Pancreas (tissue), 10 donors: ENCODE results near the gene SWAP70. TPM values are rescaled to one million over a fixed set of nuclear protein-coding genes. Genes with fewer than 3 reads are reported as not detected.

Experiments used
- ATAC-seq, 4 donors: fragments of 200-7000 bp; cut with Tn5 transposase; one replicate each; pipeline versions ENCODE4 v1.8.0 to v1.9.1; 2020; ENCODE audit warnings: mild to moderate bottlenecking in 4 of 4, moderate library complexity in 4 of 4
- DNase-seq, 6 donors: peaks; one replicate each; pipeline ENCODE4 v3.0.0-alpha.2; 2020
- FAIRE-seq: peaks from 2 replicates; lab custom pipeline; 2012; peaks lifted over from hg19 to GRCh38; lab: Jason Lieb, UNC
- H3K27ac ChIP-seq, 4 donors: fragments of 200-600 bp; sonication (generic); 1 replicate in 3 of 4; 2 replicates in 1 of 4; pipeline versions ENCODE4 v1.5.0 to v1.8.0; 2020
- H3K27me3 ChIP-seq, 4 donors: fragments of 200-600 bp; one replicate each; pipeline ENCODE4 v1.8.0; 2021
- H3K36me3 ChIP-seq, 3 donors: fragments of 200-600 bp; sonication (generic) in 1 of 3; one replicate each; pipeline versions ENCODE4 v1.5.0 to v1.8.0; 2020 to 2021
- H3K4me1 ChIP-seq, 3 donors: fragments of 200-600 bp; one replicate each; pipeline ENCODE4 v1.8.0; 2021
- H3K4me3 ChIP-seq, 4 donors: fragments of 200-600 bp; sonication (generic) in 2 of 4; one replicate each; pipeline versions ENCODE4 v1.5.0 to v1.8.0; 2020 to 2021
- H3K9me3 ChIP-seq, 4 donors: fragments of 200-600 bp; one replicate each; pipeline ENCODE4 v1.8.0; 2021
- WGBS, 2 donors: extraction: QIAGEN DNeasy Blood & Tissue Kit; methylation state at CpG; one replicate each; pipeline ENCODE4 v1.1.7; 2013; 5-methylcytosine and 5-hydroxymethylcytosine counted together
- intact Hi-C, 3 donors: fragments of 100-400 bp; cut with DNase I; formaldehyde crosslinking; loops; one replicate each; pipeline versions ENCODE4 v1.11.1 to v1.14.2; 2022
- polyA plus RNA-seq, 2 donors: library from polyadenylated mRNA; stranded (reverse); fragments of 200-250 nt; gene quantifications; one replicate each; pipeline ENCODE4 v1.2.3, GENCODE V29; 2013
- total RNA-seq, 6 donors: library from RNA; stranded (reverse); fragmentation: NEBNext Ultra II Directional in 4 of 6; extraction: Animal tissue kit (Norgen Biotek cat#: 25700) in 4 of 6; gene quantifications; one replicate each; pipeline versions ENCODE4 v1.2.1 to v1.2.4, GENCODE V29; 2021 to 2023
- TF ChIP-seq, protein P1 (sequence below), 4 donors: fragments of 200-600 bp; sonication (generic) in 3 of 4; IDR thresholded peaks; one replicate each; pipeline versions ENCODE4 v1.5.0 to v1.8.0; 2021; ENCODE audit warnings: antibody characterized with exemption in 4 of 4
- donor health status: healthy with polysubstance abuse.
- donor health status: DM: no; HTN: no; CAD: no; lungs with moderate emphysema.
- donor health status: DM: no; HTN: no; CAD: no.
- donor health status: control.
- donor health status: control.
- donor health status: Bipolar disorder and iron deficiency.
- donor health status: DM: yes; HTN: yes; CAD: no.
- donor health status: DM: no; HTN: no; CAD: no.
- donor health status: DM: no; HTN: no; CAD: no.
- donor health status: DM: yes; HTN: yes; CAD: no.

SWAP70 gene
- total and polyA plus RNA-seq, 8 donors, result 4.8 to 22.3 (median 10.3) TPM

DNA sequence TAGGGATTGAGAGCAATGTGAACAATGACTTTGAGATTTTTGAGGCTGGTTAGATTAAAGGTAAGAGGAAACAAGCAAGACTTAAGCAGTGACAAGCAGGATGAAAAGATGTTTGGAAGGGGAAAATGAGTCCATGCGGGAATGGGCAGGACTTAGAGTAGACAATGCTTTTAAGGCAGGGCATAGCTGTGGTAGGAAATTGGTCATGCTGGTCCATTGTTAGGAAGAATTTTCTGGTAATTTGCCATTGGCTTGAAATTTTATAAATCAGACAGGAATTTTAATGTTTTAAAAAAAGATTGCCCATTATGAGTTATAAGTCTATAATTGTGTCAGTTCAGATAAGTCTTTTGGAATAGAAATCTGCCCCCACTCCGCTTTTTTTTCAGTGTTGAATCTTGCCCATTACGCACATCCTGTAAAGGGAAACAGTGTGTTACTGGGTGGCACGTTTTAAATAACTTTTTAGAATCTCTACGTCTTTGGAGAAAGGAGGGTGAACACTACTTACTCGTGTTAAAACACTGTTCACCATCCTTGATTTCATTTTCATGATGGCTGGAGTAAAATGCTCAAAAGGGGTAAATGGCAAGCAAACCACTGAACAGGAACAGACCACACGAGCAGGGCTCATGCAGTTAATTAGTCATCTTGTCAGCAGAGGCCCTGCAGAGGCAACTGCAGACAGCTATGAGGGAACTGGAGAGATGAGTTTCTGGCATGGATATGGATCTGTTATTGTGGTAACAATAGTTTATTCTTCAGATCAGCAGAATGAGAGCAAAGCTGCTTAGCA is 25.0 kb downstream of the SWAP70 start:
- Histone ChIP-seq H3K36me3 (peaks cover 0 to 3% (median 0%) of the 10 kb centered on the region in 3 donors), H3K4me3 (no peak overlapping the region), H3K27me3 (no peaks in the 10 kb centered on the region), H3K9me3 (no peaks in the 10 kb centered on the region), H3K27ac (peak overlapping the region in 3 of 4 donors; percentile 26 to 57 (median 39)), H3K4me1 (peaks cover 0 to 19% (median 5%) of the 10 kb centered on the region in 3 donors)
- intact Hi-C loops, result no loop called here
- DNase-seq (no peak), FAIRE-seq (no peak), ATAC-seq (peak in 3 of 4 donors; percentile 63 to 80 (median 80))
- 64 to 68% methylated on average over 7 of the region's 7 CpGs for WGBS, 2 donors
- TF ChIP-seq, protein P1, sequence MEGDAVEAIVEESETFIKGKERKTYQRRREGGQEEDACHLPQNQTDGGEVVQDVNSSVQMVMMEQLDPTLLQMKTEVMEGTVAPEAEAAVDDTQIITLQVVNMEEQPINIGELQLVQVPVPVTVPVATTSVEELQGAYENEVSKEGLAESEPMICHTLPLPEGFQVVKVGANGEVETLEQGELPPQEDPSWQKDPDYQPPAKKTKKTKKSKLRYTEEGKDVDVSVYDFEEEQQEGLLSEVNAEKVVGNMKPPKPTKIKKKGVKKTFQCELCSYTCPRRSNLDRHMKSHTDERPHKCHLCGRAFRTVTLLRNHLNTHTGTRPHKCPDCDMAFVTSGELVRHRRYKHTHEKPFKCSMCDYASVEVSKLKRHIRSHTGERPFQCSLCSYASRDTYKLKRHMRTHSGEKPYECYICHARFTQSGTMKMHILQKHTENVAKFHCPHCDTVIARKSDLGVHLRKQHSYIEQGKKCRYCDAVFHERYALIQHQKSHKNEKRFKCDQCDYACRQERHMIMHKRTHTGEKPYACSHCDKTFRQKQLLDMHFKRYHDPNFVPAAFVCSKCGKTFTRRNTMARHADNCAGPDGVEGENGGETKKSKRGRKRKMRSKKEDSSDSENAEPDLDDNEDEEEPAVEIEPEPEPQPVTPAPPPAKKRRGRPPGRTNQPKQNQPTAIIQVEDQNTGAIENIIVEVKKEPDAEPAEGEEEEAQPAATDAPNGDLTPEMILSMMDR (IDR thresholded peaks at IDR 0.05), result no peak

DNA sequence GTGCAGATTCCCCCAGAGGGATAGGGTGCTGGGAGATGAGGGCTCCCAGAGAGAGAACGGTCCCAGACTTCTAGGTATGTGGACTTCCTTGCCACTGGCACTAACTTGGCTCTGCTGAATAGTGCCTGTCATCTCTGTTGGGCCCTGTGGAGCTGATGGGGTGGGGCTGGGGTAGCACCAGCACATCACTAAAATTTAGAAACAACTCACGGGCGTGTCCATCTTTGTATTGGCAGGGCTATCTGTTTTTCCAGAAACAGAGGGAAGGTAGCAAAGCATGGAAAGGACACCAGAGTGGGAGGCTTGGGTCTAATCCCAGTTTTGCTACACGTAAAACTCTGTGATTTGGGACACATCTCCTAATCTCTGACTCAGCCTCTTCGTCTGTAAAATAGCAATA is 25.8 kb downstream of the SWAP70 start:
- H3K36me3 ChIP-seq, result no peaks in the 10 kb centered on the region
- intact Hi-C loops, result no loop called here
- TF ChIP-seq, protein P1 (IDR thresholded peaks at IDR 0.05), result no peak
- DNase-seq, result no peak
- WGBS, 2 donors, result 78 to 84% methylated on average over 5 of the region's 5 CpGs
- peak overlapping the region in 2 of 4 donors; percentile 26 to 39 for H3K27ac ChIP-seq
- no peak overlapping the region for H3K4me3 ChIP-seq
- no peaks in the 10 kb centered on the region for H3K9me3 ChIP-seq
- no peak for FAIRE-seq
- no peaks in the 10 kb centered on the region for H3K27me3 ChIP-seq
- peaks cover 0 to 19% (median 5%) of the 10 kb centered on the region in 3 donors for H3K4me1 ChIP-seq
- ATAC-seq, result peak in 2 of 4 donors; percentile 12 to 32

DNA sequence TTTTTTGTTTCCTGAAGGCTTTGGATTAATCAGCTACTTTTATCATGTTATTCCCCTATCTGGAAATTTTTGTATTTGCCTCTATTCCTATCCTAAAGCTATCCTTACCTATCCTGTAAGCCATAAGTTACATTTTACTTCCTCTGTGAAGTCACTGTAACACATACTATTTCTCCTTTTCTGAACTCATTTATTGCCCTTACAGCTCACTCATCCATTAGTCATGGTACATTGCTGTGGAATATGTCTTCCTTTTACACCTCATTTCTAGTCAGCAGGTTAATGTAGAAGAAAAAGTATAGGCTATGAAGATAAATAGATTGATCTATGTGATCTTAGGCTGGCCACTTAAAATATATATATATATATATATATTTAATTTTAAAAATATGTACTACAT is 28.0 kb downstream of the SWAP70 start:
- no peak for FAIRE-seq
- Histone ChIP-seq H3K9me3 (no peaks in the 10 kb centered on the region), H3K27ac (peak overlapping the region in 1 of 4 donors; percentile 38), H3K4me1 (peaks cover 0 to 19% (median 5%) of the 10 kb centered on the region in 3 donors), H3K4me3 (no peak overlapping the region), H3K27me3 (no peaks in the 10 kb centered on the region), H3K36me3 (peaks cover 0 to 6% (median 0%) of the 10 kb centered on the region in 3 donors)
- no peak for ATAC-seq
- intact Hi-C loops, result no loop called here
- DNase-seq, result no peak
- TF ChIP-seq, protein P1 (IDR thresholded peaks at IDR 0.05), result no peak

DNA sequence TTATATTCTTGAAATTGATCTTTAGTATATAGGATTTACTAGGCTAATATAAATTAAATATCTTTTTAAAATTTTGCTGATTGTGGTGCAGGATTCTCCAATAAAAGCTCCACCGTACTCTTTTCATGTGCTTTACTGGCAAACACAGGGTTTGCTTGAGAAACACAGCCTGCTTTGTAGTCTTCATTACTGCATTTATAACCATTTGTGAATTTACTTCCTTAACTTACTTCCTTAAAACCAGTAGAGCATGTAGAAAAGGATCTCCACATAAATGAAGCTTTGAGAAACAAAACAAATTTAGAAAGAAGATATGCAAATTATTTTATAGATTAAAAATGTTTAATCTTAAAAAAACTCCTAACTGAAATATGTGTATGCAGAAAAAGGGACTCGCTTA is 28.8 kb downstream of the SWAP70 start:
- no peaks in the 10 kb centered on the region for H3K27me3 ChIP-seq
- H3K9me3 ChIP-seq, result no peaks in the 10 kb centered on the region
- peaks cover 0 to 6% (median 0%) of the 10 kb centered on the region in 3 donors for H3K36me3 ChIP-seq
- no peak for FAIRE-seq
- DNase-seq, result no peak
- peak in 3 of 4 donors; percentile 35 to 56 (median 52) for ATAC-seq
- 56 to 68% methylated on average over 2 of the region's 2 CpGs for WGBS, 2 donors
- intact Hi-C loops, result no loop called here
- TF ChIP-seq, protein P1 (IDR thresholded peaks at IDR 0.05), result no peak
- H3K4me1 ChIP-seq, result peaks cover 0 to 19% (median 5%) of the 10 kb centered on the region in 3 donors
- H3K4me3 ChIP-seq, result no peak overlapping the region
- H3K27ac ChIP-seq, result peak overlapping the region in 2 of 4 donors; percentile 11 to 38
